RPMI7951 (cell line): ENCODE measurements around the gene SULT6B1. TPM values are rescaled to one million over a fixed set of nuclear protein-coding genes. Genes with fewer than 3 reads are reported as not detected.
A peak's percentile ranks its signal among the peaks of the same experiment; 100 is the strongest.
"Not testable (repeated sequence)": the region's sequence is repeated elsewhere in the genome, so short reads cannot be mapped to it uniquely, and the experiment has no call there.

Source experiments
- DNase-seq: peaks from one replicate; pipeline ENCODE4 v3.0.0-alpha.2; 2012; ENCODE audit warnings: low read depth
- total RNA-seq: library from RNA; depleted of rRNA; stranded (reverse); fragments of >200 nt; shearing (Covaris generic); gene quantifications from 2 replicates; pipeline ENCODE4 v1.2.3, GENCODE V29; 2014; rRNA removed

SULT6B1 gene, protein sequence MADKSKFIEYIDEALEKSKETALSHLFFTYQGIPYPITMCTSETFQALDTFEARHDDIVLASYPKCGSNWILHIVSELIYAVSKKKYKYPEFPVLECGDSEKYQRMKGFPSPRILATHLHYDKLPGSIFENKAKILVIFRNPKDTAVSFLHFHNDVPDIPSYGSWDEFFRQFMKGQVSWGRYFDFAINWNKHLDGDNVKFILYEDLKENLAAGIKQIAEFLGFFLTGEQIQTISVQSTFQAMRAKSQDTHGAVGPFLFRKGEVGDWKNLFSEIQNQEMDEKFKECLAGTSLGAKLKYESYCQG
- not detected in 2 replicates for total RNA-seq

DNA sequence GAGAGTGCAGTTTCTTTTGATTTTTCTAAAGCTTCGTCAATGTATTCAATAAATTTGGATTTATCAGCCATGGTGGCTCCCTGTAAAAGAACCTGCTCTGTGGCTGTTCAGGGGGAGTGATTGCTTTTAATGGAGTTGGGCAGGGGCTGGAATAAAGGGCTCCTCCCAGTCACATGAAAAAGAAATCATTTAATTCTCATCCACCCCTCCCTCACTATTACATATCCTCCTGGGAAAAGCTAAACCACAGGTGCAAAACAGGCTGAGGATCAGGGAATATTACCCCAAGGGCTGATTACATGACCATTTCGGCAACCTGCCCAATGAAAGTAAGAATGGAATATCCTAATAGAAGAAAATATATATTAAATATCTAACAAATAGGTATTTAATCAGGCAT is at the start of gene SULT6B1:
TSS of gene SULT6B1 (minus strand) at position 101 of the 400 bp plus-strand sequence. CDS start at position 71, 30 bp downstream.
- no peak for DNase-seq

DNA sequence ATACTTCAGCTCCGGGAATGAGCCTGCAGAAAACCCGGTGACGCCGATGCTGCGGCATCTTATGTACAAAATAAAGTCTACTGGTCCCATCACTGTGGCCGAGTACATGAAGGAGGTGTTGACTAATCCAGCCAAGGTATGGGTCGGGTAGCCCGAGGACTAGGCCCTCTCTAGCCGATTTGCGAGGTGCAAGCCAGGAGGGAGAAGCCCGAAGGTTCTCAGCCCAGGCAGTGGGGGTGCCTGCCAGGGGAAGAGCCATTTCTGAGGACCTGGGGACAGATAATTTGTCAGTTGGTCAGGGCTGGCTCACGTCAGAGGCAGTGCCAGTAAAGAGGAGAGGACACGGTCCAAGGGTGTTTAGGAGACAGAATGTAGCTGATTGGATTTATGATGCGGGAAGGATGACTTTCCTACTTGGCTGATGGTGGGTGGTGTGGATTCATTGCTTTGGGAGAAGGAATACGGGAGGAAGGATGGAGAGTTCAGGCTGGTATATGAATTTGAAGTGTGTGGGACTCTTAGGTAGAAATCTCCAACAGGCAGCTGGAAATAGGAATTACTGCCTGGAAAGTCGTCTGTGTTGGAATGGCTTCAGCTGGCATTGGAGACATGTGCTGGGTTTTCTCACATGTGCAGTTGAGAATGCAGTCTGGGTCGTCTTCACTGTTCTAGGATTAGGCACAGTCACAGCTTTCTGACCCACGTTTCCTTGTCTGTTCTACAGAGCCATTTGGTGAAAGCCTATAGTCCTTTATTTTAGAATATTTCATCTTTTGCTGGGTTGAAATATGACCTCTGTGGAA is 43.9 kb upstream of the SULT6B1 start:
- peak; percentile 14 for DNase-seq

DNA sequence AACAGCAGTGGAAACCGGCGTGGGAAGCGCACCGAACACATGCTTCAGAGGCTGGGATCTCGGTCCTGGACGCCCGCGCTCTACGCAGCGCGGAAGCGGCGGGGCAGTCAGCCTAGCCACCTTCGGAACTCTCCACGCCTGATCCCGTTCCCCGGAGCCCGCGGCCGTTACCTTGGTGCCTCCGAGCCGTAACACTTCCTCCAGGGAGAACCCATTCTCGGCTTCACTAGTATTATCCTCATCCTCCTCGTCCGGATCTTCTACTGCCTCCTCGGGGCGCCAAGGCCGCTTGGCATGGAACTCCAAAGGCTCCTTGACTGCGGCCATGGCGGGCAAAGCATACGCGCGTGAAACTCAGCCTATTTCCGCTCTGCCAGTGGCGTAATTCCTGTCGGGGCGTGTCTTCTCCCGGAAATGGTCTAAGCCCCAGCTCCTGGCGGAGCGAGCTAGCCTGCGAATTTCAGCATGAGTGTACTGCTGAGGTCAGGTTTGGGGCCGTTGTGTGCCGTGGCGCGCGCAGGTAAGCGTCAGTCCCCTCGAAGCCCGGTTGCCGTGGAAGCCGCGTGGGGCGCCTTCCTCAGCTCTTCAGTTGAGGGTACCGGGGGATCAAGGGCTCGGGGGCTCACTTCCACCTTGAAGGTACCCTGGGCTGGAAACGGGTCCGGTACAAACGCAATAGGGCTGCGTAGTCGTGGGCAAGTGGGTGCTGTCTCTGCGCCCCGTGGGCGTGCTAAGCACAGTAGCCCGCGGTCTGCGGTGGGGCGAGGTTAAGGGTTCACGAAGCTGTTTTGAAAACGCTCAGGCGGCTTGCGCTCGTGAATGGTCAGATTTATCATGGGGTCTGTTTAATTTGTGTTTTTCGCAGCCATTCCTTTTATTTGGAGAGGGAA is 43.0 kb upstream of the SULT6B1 start, which contains the start of the genes CEBPZ and NDUFAF7:
TSS of gene CEBPZ (minus strand) at position 356 of the 890 bp plus-strand sequence. CDS start at position 327, 29 bp downstream.
TSS of gene NDUFAF7 (plus strand) at position 418 of the 890 bp plus-strand sequence. CDS start at position 466, 48 bp downstream.
- peak; percentile 90 for DNase-seq

DNA sequence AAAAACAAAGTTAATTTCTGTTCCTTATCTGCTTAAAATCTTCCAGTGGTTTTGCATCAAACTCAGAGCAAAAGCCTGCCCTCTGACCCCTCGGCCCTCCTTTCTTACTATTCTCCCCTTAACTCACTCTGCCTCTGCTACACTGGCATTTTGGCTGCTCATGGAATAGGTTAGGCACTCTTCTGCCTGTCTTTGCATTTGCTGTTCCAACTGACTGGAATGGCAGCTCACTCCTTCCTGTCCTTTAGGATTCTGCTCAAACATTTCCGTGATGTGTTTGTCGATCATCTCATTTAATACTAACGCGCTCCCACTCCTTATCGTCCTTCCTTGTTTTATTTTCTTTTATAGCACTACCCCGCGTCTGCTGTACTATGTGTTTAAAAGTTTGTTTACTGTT is 42.1 kb upstream of the SULT6B1 start:
- peak; percentile 9 for DNase-seq

DNA sequence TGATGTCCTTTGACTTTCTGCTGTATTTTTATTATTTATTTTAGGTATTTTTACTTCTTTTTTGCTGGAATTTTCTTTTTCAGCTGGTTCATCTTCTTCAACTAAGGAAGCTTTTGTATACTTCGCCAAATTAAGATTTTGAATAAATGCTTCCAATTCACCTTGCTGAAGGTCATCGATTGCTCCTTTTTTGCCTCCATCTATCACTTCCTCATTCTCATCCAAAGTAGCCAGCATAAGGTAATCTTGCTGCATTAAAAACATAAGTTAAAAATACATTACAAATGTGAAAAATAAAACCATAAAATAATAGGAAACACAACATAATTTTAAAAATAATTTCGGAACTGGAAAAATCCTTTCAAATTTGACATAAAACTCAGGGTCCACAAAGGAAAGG is 40.3 kb upstream of the SULT6B1 start:
- DNase-seq, result no peak

DNA sequence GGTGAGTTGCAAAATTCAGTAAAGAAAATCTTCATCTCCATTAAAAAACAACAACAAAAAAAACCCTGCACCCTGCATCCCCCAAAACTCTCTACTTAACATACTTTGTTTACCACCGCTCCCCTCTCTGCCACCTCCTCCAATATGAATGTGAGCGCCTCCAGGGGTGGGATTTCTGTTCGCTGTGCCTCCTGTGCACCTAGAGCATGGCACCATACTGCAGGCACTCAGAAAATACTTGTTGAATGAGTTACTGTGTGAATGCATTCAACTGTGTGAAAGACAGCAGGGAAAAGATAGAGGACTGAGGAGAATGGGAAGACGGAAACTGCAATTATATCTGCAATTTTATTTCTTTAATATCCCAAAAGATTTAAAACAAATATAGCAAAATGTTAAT is 38.4 kb upstream of the SULT6B1 start:
- no peak for DNase-seq

DNA sequence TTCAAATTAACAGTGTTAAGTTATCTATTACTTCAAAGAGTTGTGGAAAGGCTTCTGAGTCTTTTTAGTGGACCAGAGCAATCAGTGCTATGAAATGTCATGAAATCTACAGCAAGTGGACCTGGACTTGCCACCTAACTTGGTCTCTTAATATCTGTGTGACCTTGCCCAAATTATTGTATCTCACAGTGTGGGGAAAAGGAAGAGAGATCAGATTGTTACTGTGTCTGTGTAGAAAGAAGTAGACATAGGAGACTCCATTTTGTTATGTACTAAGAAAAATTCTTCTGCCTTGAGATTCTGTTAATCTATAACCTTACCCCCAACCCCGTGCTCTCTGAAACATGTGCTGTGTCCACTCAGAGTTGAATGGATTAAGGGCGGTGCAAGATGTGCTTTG is 36.7 kb upstream of the SULT6B1 start:
- DNase-seq, result not testable (repeated sequence)

DNA sequence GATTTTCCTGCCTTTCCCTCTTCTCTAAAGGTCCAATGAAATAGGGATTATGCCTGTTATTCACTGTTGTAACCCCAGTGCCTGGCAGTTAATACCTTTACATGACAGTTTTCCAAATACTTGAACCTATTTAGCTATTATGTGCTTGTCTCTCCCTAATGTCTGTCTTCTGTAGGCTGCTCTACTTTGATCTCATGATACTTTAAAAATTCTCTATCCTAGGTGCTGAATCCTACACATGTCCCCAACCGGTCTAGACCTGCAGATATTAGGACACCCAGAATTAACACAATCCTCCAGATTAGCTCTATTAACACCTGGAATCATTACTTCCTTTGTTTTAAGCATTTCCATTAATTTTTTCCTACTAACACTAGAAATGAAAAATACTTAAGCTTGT is 35.6 kb upstream of the SULT6B1 start:
- DNase-seq, result no peak

DNA sequence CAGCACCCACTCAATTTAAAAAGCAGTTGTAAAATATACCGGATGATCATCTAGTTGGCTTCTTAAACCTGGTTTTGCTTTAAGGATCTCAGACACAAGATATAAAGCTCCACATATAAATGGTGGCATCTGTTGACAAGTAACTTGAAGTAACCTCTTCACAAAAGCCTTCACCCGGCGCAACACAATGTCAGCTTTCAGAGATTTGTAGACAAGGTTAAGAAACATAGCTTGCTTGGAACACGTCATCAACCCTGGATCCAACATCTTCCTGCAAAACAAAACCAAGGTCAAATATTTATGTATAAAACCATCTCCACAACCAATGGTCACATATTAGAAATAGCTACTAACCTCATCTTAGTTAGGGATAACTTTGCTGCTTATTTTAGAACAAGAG is 34.7 kb upstream of the SULT6B1 start:
- DNase-seq, result no peak

DNA sequence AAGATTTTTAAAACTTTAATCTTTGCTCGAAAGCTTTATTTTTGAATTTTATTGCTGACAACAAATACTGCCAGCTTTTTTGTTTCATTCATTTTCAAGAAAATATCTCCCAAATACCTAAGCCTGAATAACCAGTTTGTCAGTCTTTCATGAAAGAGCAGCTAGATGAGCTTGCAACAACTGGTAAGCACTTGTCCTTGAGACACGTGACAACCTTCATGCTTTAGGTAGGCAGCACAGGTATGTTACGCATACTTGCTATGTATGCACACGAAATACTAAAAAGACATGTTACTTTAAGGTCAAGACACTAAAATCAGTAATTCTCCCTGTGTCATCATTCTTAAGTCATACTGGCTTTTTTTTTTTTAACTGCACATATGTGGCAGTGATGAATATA is 30.6 kb upstream of the SULT6B1 start:
- DNase-seq, result no peak

DNA sequence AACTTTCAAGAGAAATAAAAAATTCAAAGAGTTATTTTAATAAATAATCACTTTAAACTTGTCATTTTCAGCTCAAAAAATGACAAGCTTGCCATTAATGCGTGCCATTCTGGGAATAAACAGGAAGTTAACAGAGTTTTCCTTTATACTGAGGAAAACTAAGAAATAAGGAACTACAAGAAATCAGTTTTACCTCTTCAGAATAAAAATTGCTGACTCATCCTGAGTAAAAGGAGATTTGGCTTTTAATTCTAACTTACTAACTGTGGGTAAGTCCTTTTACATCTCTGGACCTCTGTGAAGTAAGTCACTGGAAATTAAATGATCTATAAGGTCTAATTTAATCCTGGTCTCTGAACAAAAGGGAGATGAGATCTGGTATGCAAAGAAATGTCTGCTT is 26.8 kb upstream of the SULT6B1 start:
- DNase-seq, result no peak

DNA sequence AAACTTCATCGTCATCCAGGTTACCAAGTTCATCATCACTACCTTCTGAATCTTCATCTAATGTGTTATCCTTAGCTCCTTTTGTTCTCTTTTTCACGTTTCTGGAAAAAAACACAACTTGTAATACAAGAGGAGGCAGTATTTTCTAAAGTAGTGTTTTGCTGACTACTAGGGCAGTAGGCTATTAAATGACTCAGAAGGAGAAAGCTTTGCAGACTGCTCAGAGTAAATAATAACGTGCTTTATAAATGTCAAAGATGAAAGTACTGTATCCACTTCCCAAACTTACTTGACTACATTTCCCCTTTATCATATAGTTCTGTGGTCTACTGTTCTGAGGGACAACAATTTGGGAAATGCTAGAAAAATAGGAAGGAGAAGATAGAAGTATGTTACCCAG is 23.5 kb upstream of the SULT6B1 start:
- DNase-seq, result no peak

DNA sequence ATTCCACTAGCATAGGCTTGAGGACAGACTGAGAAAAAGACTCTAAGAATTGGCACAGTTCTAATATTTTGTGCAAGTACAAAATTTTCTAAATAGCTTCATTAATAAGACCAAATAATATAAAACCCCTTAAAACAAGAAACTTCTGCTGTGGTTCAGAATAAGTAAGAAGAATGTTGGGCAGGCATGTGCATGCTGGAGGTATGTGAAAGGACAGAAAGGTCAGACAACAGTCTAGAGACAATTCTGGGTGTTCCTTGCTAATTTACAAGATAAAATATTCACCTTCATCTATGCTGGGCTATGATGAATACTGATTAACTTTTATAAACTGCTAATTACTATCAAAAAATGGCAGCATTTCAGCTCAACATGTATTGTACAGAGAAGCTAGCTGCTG is 22.7 kb upstream of the SULT6B1 start:
- no peak for DNase-seq

DNA sequence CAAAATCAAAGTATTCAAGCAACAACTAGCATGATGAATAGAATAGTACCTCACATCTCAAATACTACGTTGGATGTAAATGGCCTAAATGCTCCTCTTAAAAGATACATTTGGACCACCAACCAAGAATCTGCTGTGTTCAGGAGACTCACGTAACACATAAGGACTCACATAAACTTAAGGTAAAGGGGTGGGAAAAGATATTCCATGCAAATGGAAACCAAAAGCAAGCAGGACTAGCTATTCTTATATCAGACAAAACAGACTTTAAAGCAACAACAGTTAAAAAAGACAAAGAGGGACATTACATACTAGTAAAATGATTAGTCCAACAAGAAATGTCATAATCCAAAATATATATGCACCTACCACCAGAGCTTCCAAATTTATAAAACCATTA is 18.3 kb upstream of the SULT6B1 start:
- DNase-seq, result not testable (repeated sequence)

DNA sequence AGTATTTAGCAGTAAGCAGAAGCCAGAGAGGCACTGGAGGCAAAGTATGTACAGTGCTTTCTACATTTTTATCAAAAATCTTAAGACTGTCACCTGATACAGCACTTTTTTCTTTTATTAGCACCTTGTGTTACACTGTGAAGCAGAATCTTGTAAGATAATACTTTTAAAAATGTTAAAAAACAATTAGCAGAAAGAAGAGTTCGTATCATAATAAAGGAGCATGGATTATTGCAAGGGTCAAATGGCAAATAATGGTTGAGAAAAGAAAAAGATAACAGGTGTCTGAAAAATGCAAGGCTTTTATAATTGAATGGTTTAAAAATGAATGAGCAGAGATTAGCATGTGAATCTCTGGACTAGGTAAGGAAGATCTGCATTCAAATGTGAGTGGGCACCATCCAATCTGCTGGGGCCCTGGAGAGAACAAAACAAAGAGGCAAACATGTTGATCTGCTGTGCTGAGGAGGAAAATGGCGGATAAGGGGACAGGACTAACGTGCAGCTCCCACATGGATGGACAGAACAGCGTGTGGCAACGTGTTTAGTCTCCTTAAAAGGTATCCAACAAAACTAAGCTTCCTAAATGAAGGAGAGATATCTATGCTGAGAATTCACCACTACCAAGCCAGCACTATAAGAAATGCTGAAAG is 17.3 kb upstream of the SULT6B1 start:
- DNase-seq, result no peak

DNA sequence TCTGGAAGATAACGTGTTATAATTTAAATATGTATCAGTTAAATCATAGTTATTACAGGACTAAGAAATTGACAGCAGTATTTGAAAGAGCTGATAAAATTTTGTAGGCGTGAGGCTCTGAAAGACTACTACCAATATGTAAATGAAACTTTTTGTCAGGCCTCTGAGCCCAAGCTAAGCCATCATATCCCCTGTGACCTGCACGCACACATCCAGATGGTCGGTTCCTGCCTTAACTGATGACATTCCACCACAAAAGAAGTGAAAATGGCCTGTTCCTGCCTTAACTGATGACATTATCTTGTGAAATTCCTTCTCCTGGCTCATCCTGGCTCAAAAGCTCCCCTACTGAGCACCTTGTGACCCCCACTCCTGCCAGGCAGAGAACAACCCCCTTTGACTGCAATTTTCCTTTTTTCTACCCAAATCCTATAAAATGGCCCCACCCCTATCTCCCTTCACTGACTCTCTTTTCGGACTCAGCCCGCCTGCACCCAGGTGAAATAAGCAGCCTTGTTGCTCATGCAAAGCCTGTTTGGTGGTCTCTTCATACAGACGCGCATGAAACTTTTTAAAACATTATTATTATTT is 16.7 kb upstream of the SULT6B1 start:
- not testable (repeated sequence) for DNase-seq

DNA sequence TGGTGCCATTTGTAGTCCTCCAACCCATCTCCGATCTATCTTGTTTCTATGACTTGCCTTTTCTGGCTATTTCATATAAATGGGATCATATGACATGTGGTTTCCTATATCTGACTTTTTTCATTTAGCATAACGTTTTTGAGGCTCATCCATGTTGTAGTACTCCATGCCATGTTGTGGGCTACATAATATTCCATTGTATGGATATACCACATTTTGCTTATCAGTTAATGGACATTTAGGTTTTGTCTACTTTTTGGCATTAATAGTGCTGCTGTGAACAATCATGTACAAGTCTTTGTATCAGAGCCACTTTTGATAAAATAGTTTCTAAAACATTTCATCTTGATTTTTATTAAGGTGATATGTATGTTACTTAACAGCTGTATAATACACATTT is 15.2 kb upstream of the SULT6B1 start:
- DNase-seq, result no peak

DNA sequence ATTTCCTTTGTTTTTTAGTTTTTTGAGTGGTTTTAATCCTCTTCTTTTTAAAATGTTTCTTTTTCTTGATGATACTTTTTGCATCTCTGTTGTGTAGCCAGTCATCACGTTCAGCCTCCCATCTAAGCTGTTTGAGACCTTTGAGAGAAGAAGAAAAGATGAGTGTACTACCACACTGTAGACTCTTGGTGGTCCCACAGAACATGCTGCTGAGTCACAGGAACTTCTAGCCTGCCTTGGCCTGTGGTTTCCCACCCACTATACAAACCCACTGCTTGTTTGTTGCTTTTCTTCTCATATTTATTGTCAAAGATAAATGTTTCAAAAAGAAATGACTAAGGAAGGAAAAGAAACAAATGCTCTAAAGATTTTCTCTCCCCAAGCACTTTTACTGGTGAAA is 13.3 kb upstream of the SULT6B1 start:
- DNase-seq, result peak; percentile 45

DNA sequence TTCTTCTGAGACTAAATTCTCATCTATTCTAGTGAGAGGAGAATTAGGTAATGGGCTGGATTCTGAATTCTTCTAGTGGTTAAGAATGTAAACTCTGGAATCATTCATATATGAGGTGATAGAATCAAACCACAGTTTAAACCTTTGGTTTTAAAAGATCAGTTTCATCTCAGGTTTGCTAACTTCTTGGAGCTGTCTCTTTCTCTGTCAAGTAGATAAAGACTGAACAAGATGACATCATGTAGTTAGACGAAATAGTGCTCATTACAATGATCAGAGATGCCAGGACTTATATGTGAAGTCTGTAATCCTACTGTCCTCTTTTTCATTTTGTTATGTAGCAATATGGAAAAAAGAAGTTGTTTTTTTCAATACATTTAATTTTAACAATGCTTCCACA is 12.7 kb upstream of the SULT6B1 start:
- DNase-seq, result no peak

DNA sequence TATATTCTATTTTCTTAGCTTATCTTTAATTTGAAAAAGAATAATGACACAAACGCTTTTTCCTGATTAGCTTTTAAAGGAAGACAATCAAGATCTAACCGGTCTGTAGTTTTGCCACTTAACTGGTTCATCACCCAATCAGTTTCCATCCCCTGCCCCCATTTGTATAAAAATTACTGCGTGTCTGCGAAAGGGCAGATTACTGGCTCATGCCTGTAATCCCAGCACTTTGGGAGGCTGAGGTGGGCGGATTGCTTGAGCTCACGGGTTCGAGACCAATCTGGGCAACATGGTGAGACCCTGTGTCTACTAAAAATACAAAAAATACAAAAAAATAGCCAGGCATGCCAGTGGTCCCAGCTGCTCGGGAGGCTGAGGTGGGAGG is 10.2 kb upstream of the SULT6B1 start:
- DNase-seq, result no peak
